Measurements from ENCODE around the gene ELMO1.

ELMO1 gene

GRCh38 chr7:37429435-37429791 lies 19.3 kb downstream of the ELMO1 start:
- Histone ChIP-seq H3K4me3 (ENCODE audit: low read depth, low read length) (no peak overlapping the region), H3K4me1 (peaks cover 2% of the 10 kb centered on the region), H3K9me3 (ENCODE audit: control insufficient read depth, low read length) (no peaks in the 10 kb centered on the region), H3K36me3 (ENCODE audit: control insufficient read depth, insufficient read depth, low read length) (no peaks in the 10 kb centered on the region), H3K27ac (no peak overlapping the region), H3K9ac (no peak overlapping the region), H3K27me3 (ENCODE audit: control insufficient read depth, insufficient read depth, low read length) (no peaks in the 10 kb centered on the region), H3K4me2 (ENCODE audit: low read length) (no peak overlapping the region), H2AFZ (no peak overlapping the region), H3K79me2 (peaks cover 7% of the 10 kb centered on the region)
- no peak for TF ChIP-seq CTCF (IDR thresholded peaks at IDR 0.05)

- H3K9ac ChIP-seq = no peak overlapping the region
- H3K4me3 ChIP-seq (ENCODE audit: low read depth, low read length) = no peak overlapping the region
- peaks cover 7% of the 10 kb centered on the region for H3K79me2 ChIP-seq
- H3K27me3 ChIP-seq (ENCODE audit: control insufficient read depth, insufficient read depth, low read length) = no peaks in the 10 kb centered on the region
- no peak overlapping the region for H2AFZ ChIP-seq
- H3K4me2 ChIP-seq (ENCODE audit: low read length) = no peak overlapping the region
- no peak overlapping the region for H3K27ac ChIP-seq
- H3K9me3 ChIP-seq (ENCODE audit: control insufficient read depth, low read length) = no peaks in the 10 kb centered on the region
- no peaks in the 10 kb centered on the region for H3K36me3 ChIP-seq (ENCODE audit: control insufficient read depth, insufficient read depth, low read length)
- no peak for TF ChIP-seq CTCF (IDR thresholded peaks at IDR 0.05)
- peaks cover 2% of the 10 kb centered on the region for H3K4me1 ChIP-seq
Measured at GRCh38 chr7:37428681-37429434, 19.8 kb downstream of the ELMO1 start.

- Histone ChIP-seq H3K4me2 (ENCODE audit: low read length) (no peak overlapping the region), H3K9me3 (ENCODE audit: control insufficient read depth, low read length) (no peaks in the 10 kb centered on the region), H3K27me3 (ENCODE audit: control insufficient read depth, insufficient read depth, low read length) (no peaks in the 10 kb centered on the region), H3K36me3 (ENCODE audit: control insufficient read depth, insufficient read depth, low read length) (no peaks in the 10 kb centered on the region), H2AFZ (no peak overlapping the region), H3K4me3 (ENCODE audit: low read depth, low read length) (no peak overlapping the region), H3K4me1 (peaks cover 2% of the 10 kb centered on the region), H3K9ac (no peak overlapping the region), H3K79me2 (peaks cover 7% of the 10 kb centered on the region), H3K27ac (no peak overlapping the region)
- no peak for TF ChIP-seq CTCF (IDR thresholded peaks at IDR 0.05)
Measured at GRCh38 chr7:37427276-37427940, 21.3 kb downstream of the ELMO1 start.

GRCh38 chr7:37425498-37425897 lies 23.2 kb downstream of the ELMO1 start:
- H3K4me1 ChIP-seq = peaks cover 11% of the 10 kb centered on the region

More at GRCh38 chr7:37425498-37425897, 23.2 kb downstream of the ELMO1 start:
- Histone ChIP-seq H3K9me3 (ENCODE audit: control insufficient read depth, low read length) (no peaks in the 10 kb centered on the region), H2AFZ (no peak overlapping the region), H3K4me2 (ENCODE audit: low read length) (no peak overlapping the region), H3K36me3 (ENCODE audit: control insufficient read depth, insufficient read depth, low read length) (no peaks in the 10 kb centered on the region), H3K27me3 (ENCODE audit: control insufficient read depth, insufficient read depth, low read length) (no peaks in the 10 kb centered on the region), H3K27ac (no peak overlapping the region), H3K79me2 (peaks cover 5% of the 10 kb centered on the region), H3K9ac (no peak overlapping the region), H3K4me3 (ENCODE audit: low read depth, low read length) (no peak overlapping the region)
- TF ChIP-seq CTCF (IDR thresholded peaks at IDR 0.05) = no peak
